A673 (cell line): ENCODE results near the gene KRT7.

Experiments used
- EZH2 ChIP-seq: fragments of 200-600 bp; sonication (generic); IDR thresholded peaks from 2 replicates; pipeline ENCODE4 v1.6.1; 2017; ENCODE audit warnings: borderline replicate concordance, low read depth, mild to moderate bottlenecking, mixed read lengths, antibody characterized with exemption, low read length; ENCODE audit not compliant: poor library complexity, severe bottlenecking
- TF ChIP-seq, protein P1 (sequence below): fragments of 300-800, 200-600 bp; sonication (generic); conservative IDR thresholded peaks from 2 replicates; pipeline ENCODE4 v1.5.1; 2017; ENCODE audit warnings: low read depth, mild to moderate bottlenecking, antibody characterized with exemption, low read length, moderate library complexity, mixed read lengths

DNA sequence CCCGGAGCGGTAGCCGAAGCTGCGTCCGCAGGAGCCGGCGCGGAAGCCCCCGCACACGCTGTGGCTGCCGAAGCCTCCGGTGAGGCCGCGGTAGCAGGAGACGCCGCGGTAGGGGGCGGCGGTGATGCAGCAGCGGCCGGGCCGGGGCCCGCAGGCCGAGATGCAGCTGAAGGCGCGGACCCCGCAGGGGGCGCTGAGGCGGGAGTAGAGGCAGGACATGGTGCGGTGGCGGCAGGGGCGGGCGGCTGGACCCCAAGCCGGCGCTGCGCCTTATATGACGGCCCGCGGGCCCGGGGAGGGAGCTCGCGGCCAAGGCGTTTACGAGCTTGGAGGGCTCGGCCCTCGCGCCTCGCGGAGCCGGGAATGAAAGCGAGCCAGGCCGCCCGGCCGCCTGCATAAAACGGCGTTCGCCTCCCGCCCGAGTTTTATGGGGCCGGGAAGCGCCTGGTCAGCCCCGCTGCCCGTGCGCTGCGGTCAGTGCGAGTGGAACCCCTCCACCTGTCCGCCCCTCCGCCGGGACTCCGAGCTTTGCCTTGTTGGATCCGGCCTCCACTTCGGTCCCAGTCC is 25.4 kb downstream of the KRT7 start:
- TF ChIP-seq, protein P1, sequence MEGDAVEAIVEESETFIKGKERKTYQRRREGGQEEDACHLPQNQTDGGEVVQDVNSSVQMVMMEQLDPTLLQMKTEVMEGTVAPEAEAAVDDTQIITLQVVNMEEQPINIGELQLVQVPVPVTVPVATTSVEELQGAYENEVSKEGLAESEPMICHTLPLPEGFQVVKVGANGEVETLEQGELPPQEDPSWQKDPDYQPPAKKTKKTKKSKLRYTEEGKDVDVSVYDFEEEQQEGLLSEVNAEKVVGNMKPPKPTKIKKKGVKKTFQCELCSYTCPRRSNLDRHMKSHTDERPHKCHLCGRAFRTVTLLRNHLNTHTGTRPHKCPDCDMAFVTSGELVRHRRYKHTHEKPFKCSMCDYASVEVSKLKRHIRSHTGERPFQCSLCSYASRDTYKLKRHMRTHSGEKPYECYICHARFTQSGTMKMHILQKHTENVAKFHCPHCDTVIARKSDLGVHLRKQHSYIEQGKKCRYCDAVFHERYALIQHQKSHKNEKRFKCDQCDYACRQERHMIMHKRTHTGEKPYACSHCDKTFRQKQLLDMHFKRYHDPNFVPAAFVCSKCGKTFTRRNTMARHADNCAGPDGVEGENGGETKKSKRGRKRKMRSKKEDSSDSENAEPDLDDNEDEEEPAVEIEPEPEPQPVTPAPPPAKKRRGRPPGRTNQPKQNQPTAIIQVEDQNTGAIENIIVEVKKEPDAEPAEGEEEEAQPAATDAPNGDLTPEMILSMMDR: no peak
- peak; percentile 49 for TF ChIP-seq EZH2
